Heart left ventricle (tissue), 13 donors: Measurements from ENCODE around the gene MT1HL1.

Source experiments
- CTCF ChIP-seq, 12 donors: fragments of 200-600 bp; sonication (generic) in 4 of 12; IDR thresholded peaks; one replicate each; pipeline versions ENCODE4 v1.5.0 to v1.8.0; 2018 to 2022; ENCODE audit warnings: antibody characterized with exemption in 12 of 12, mild to moderate bottlenecking in 5 of 12
- POLR2A ChIP-seq, 2 donors: fragments of 450-650 bp; IDR thresholded peaks; one replicate each; pipeline ENCODE4 v1.6.1; 2017; ENCODE audit warnings: antibody characterized with exemption in 2 of 2, mild to moderate bottlenecking in 2 of 2, moderate library complexity in 2 of 2
- donor health status: ischemic (EF 13 %, LVEDD 7.1; RV severe dilation, severe dysfunction).
- donor health status: DM: no; HTN: yes; CAD: no.
- donor health status: DM: no; HTN: no; CAD: no.
- donor health status: ischemic (EF 25% LVEDD 6.9; RV normal size, moderate dysfunction).
- donor health status: ischemic (EF 25% LVEDD 5.7; RV mildly dilated, moderate dysfunction).
- donor health status: ischemic (EF 35%, LVEDD 5.7; RV mildly dilated, moderate dysfunction).
- donor health status: nonischemic (EF 11% LVEDD 7.7; RV severe dilation, severe dysfunction).
- donor health status: DM: yes; HTN: yes; CAD: no.
- donor health status: PGD.
- donor health status: ischemic (EF 29% LVEDD 5.4; RV normal size, mild dysfunction).
- donor health status: nonischemic (EF 23%, LVEDD 6.1; RV moderate dilation, normal function).

GRCh38 chr1:237029850-237030535 lies 25.8 kb upstream of the MT1HL1 start:
- no peak for TF ChIP-seq POLR2A (IDR thresholded peaks at IDR 0.05)
- TF ChIP-seq CTCF (IDR thresholded peaks at IDR 0.05) = no peak
